NT2/D1 (cell line): ENCODE results near the gene TRIOBP.

ENCODE experiments used
- DNase-seq: peaks from one replicate; pipeline ENCODE4 v3.0.0-alpha.2; 2011; ENCODE audit warnings: low read depth, low spot score
- H3K27me3 ChIP-seq: 2 replicates; pipeline ENCODE4 v1.6.0; 2011; ENCODE audit warnings: mild to moderate bottlenecking; ENCODE audit not compliant: insufficient read length, insufficient read depth
- H3K36me3 ChIP-seq: 2 replicates; pipeline ENCODE4 v1.6.1; 2011; ENCODE audit warnings: mild to moderate bottlenecking, low read length, mixed read lengths; ENCODE audit not compliant: insufficient read depth, insufficient read length
- H3K4me1 ChIP-seq: 2 replicates; pipeline ENCODE4 v1.5.1; 2011; ENCODE audit not compliant: insufficient read depth, insufficient read length
- H3K4me3 ChIP-seq: 2 replicates; pipeline ENCODE4 v1.5.1; 2011; ENCODE audit warnings: low read depth; ENCODE audit not compliant: insufficient read length
- H3K9ac ChIP-seq: 2 replicates; pipeline ENCODE4 v1.6.0; 2011; ENCODE audit warnings: low read depth; ENCODE audit not compliant: insufficient read length
- H3K9me3 ChIP-seq: 2 replicates; pipeline ENCODE4 v1.5.1; 2011; ENCODE audit warnings: mild to moderate bottlenecking, low read length; ENCODE audit not compliant: insufficient read depth
- SUZ12 ChIP-seq: IDR thresholded peaks from 2 replicates; pipeline ENCODE4 v1.6.1; 2011; ENCODE audit not compliant: insufficient read length, insufficient read depth; ENCODE audit errors: extremely low read depth
- YY1 ChIP-seq: IDR thresholded peaks from 2 replicates; pipeline ENCODE4 v1.6.1; 2011; ENCODE audit not compliant: insufficient read length, insufficient read depth
- ZNF274 ChIP-seq: IDR thresholded peaks from 2 replicates; pipeline ENCODE4 v1.6.1; 2011; ENCODE audit warnings: mild to moderate bottlenecking, low read depth, low read length

Gene TRIOBP

GRCh38 chr22:37812869-37813678 lies 116.2 kb downstream of the TRIOBP start:
- peaks cover 4% of the 10 kb centered on the region for H3K27me3 ChIP-seq

GRCh38 chr22:37815593-37815992 lies 118.7 kb downstream of the TRIOBP start:
- DNase-seq: no peak
- Histone ChIP-seq H3K4me1 (peaks cover 4% of the 10 kb centered on the region), H3K9ac (no peak overlapping the region), H3K9me3 (no peaks in the 10 kb centered on the region), H3K27me3 (peaks cover 17% of the 10 kb centered on the region), H3K36me3 (peaks cover 19% of the 10 kb centered on the region), H3K4me3 (no peak overlapping the region)
- TF ChIP-seq SUZ12 (no peak), YY1 (no peak), ZNF274 (no peak)

More at GRCh38 chr22:37812869-37813678, 116.2 kb downstream of the TRIOBP start:
- Histone ChIP-seq H3K9ac (no peak overlapping the region), H3K4me3 (no peak overlapping the region), H3K36me3 (peaks cover 19% of the 10 kb centered on the region), H3K9me3 (no peaks in the 10 kb centered on the region), H3K4me1 (no peaks in the 10 kb centered on the region)
- TF ChIP-seq SUZ12: no peak
- no peak for TF ChIP-seq ZNF274
- no peak for TF ChIP-seq YY1
- no peak for DNase-seq

- Histone ChIP-seq H3K27me3 (peaks cover 17% of the 10 kb centered on the region), H3K36me3 (peaks cover 19% of the 10 kb centered on the region), H3K9ac (no peak overlapping the region), H3K9me3 (no peaks in the 10 kb centered on the region), H3K4me1 (peaks cover 4% of the 10 kb centered on the region), H3K4me3 (no peak overlapping the region)
- DNase-seq: no peak
- no peak for TF ChIP-seq SUZ12
- no peak for TF ChIP-seq ZNF274
- no peak for TF ChIP-seq YY1
Measured at GRCh38 chr22:37816543-37817180, 119.8 kb downstream of the TRIOBP start.

GRCh38 chr22:37817705-37818408 lies 121.0 kb downstream of the TRIOBP start:
- Histone ChIP-seq H3K9me3 (no peaks in the 10 kb centered on the region), H3K27me3 (peaks cover 17% of the 10 kb centered on the region), H3K9ac (peak overlapping the region; percentile 75), H3K4me3 (peak overlapping the region; percentile 37), H3K36me3 (peaks cover 19% of the 10 kb centered on the region), H3K4me1 (peaks cover 10% of the 10 kb centered on the region)
- TF ChIP-seq SUZ12 (no peak), YY1 (no peak), ZNF274 (no peak)
- DNase-seq: peak; percentile 59

- peaks cover 11% of the 10 kb centered on the region for H3K4me1 ChIP-seq
- H3K36me3 ChIP-seq: peaks cover 19% of the 10 kb centered on the region
- no peak for TF ChIP-seq SUZ12
- TF ChIP-seq ZNF274: no peak
- no peak for TF ChIP-seq YY1
- no peaks in the 10 kb centered on the region for H3K9me3 ChIP-seq
- peaks cover 24% of the 10 kb centered on the region for H3K27me3 ChIP-seq
- peak overlapping the region; percentile 75 for H3K9ac ChIP-seq
- peak overlapping the region; percentile 37 for H3K4me3 ChIP-seq
- no peak for DNase-seq
Measured at GRCh38 chr22:37818409-37819104, 121.7 kb downstream of the TRIOBP start.

- Histone ChIP-seq H3K27me3 (peaks cover 27% of the 10 kb centered on the region), H3K9ac (peak overlapping the region; percentile 75), H3K4me3 (peak overlapping the region; percentile 37), H3K4me1 (peaks cover 11% of the 10 kb centered on the region), H3K36me3 (peaks cover 19% of the 10 kb centered on the region), H3K9me3 (no peaks in the 10 kb centered on the region)
- TF ChIP-seq SUZ12: no peak
- TF ChIP-seq ZNF274: no peak
- TF ChIP-seq YY1: no peak
- no peak for DNase-seq
Measured at GRCh38 chr22:37819105-37819433, 122.2 kb downstream of the TRIOBP start.
